GM18520 (cell line): ENCODE results near the gene GCLC.

Source experiments
- ATAC-seq: cut with Tn5 transposase; IDR thresholded peaks from one replicate; pipeline ENCODE4 v1.9.1; 2021; ENCODE audit not compliant: unreplicated experiment

GCLC gene

DNA sequence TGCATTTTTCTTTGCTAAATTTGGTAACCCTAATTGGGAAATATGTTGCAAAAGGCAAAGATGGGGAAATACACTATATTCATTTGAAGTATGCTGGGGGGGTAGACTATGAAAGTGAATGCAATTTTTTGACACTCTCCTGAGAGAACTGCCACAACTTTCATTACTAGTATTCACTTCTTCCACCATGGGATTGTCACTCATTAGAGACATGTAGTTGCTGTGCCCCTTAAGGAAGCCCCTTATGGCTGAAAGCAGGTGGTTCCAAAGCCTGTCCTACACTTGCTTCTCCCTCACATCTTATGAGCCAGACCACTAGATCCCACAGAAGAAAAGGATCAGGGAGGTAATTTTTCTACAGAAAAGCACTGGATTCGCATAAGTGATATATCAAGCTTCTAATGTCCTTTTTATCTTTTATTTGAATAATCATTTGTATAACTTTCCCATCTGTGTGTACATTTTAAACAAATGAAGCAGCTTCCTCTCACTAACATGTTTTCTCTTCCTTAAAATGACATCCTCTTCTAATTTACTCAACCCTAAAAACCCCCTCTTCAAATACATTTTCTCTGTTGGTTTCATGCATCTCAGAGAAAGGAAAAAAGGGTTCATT, 83.8 kb downstream of the GCLC start:
- ATAC-seq, result no peak

DNA sequence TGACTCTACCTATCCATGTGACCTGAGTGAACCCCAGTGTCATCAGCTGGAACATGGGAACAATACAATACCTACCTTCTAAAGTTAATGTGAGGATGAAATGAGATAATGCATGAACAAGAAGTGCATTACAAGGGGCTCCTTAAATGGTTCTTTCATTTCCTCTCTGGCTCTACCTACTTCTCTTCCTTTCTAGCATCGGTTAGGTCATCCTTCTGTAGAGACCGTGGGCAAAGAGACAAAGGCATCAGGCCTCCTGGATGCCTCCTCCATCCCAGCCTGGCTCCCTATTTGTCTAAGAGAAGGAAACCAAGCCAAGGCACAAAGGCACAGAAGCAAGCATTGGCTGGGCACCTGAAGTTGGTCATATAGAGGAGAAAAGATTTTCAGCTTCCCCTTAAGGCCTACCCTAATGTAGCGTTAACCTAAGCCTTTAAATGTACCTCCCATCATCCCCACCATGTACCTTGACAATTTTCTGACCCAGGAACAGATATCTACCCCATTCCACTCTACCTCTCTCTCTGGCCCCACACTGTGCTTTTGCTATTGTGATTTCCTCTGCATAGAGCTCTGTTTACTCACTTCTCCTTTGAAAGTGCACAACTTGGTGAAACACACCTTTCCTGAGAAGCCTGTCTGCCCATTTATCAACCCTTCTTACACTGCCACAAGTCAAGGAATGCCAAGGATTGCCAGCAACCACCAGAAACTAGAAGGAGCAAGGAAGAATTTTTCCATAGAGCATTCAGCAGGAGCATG, 86.6 kb downstream of the GCLC start:
- no peak for ATAC-seq

DNA sequence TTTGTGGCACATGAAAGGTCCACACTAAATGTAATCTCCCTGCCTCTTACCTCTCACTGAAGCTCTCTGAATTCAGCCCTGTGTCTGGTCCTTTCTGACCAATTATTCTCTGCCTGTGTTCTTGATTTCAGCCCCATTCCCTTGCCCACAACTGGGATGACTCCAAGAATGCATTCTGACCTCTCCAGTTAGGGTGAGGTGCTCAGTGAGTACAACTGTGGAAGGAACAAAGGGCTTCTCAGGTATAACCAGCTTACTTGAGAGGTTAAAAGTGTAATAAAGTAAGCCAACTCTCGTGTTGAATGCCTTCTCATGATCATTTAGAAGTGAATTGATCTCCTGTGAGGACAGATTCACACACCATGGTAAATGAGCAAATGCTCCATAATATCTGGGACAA, 88.1 kb downstream of the GCLC start:
- no peak for ATAC-seq

DNA sequence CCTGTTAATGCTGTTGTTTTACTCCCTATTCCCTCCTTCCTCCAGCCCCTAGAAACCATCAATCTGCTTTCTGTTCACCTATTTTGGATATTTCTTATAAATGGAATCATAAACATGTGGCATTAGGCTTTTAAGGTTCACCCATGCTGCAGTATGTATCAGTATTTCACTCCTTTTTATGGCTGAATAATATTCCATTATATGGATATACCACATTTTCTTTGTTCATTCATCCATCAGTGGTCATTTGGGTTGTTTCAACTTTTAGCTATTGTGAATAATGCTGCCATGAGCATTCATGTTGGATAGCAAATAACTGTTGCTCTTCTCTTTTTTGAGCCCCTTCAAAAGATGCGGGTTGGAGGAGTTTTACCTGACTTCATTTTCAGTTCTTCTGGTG, 89.2 kb downstream of the GCLC start:
- ATAC-seq, result no peak

DNA sequence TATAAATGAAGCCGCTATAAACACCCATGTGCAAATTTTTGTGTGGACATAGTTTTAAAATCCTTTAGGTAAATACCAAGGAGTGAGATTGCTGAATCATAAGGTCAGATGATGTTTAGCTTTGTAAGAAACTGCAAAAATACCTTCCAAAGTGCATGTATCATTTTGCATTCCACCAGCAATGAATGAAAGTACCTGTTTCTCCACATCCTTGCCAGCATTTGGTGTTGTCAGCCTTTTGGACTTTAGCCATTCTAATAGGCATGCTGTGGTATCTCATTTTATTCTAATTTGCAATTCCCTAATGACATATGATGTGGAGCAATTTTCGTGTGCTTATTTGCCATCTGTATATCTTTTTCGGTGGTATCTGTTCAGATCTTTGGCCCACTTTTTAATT, 93.7 kb downstream of the GCLC start:
- no peak for ATAC-seq

DNA sequence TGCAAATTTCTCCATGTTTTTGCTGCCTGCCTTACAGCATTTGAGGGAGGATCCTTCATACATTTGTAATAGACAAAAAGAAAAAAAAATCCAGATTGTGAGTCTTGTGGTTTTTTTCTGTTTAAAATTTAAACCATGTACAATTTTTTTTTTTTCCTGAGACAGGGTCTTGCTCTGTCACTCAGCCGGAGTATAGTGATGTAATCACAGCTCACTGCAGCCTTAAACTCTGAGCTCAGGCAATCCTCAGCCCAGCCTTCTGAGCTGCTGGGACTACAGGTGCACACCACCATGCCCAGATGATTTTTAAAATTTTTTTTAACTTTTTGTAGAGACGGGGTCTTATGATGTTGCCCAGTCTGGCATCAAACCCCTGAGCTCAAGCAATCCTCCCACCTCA, 97.0 kb downstream of the GCLC start:
- no peak for ATAC-seq
